ENCODE results near the gene TRAF1. TPM values are rescaled to one million over a fixed set of nuclear protein-coding genes. Genes with fewer than 3 reads are reported as not detected.

TRAF1 gene
- total and polyA plus RNA-seq, 2 of the 13 experiments (the other 11 are each of a cell fraction or from before 2014, with no cell fraction given) = 0.44 to 1.0 TPM

GRCh38 chr9:120885457-120885856 lies 41.1 kb downstream of the TRAF1 start:
- no peaks in the 10 kb centered on the region for H4K20me1 ChIP-seq (ENCODE audit: insufficient read depth, low read length)
- intact Hi-C loops (cut with micrococcal nuclease; ENCODE audit: unreplicated experiment) = no loop called here
- BruUV-seq (replicated peaks) = no TSS peak

More at GRCh38 chr9:120885457-120885856, 41.1 kb downstream of the TRAF1 start:
- no peak overlapping the region for H3K4me2 ChIP-seq (ENCODE audit: low read depth, low read length)
- FAIRE-seq (no peak), ATAC-seq (no peak), DNase-seq (ENCODE audit: low spot score) (no peak)
- POLR2A ChIA-PET = interaction anchor here (0.5 kb wide), 1 partner anchor 10 kb away, joined by 3 read pairs; no protein-coding TSS in a partner anchor
- no peak overlapping the region for H3K4me3 ChIP-seq (replicated peaks in 1 of 3; ENCODE audit: insufficient read depth in 1 of 3, low read depth in 2 of 3, low read length in 3 of 3)
- TF ChIP-seq STAT6 (CRISPR knock-in tag; IDR thresholded peaks at IDR 0.05; ENCODE audit: borderline replicate concordance) (no peak), ISX (CRISPR knock-in tag; conservative IDR thresholded peaks at IDR 0.05) (no peak), SNAPC5 (CRISPR knock-in tag; IDR thresholded peaks at IDR 0.05; ENCODE audit: borderline replicate concordance) (no peak), SMC3 (IDR thresholded peaks at IDR 0.05; ENCODE audit: low read length) (no peak), ZBTB4 (CRISPR knock-in tag; IDR thresholded peaks at IDR 0.05; ENCODE audit: borderline replicate concordance) (no peak), ZNF3 (CRISPR knock-in tag; IDR thresholded peaks at IDR 0.05) (no peak), ZNF747 (CRISPR knock-in tag; IDR thresholded peaks at IDR 0.05; ENCODE audit: borderline replicate concordance) (no peak), ZNF766 (CRISPR knock-in tag; IDR thresholded peaks at IDR 0.05; ENCODE audit: borderline replicate concordance) (no peak), MXD1 (CRISPR knock-in tag; IDR thresholded peaks at IDR 0.05) (no peak), ZNF570 (CRISPR knock-in tag; IDR thresholded peaks at IDR 0.05; ENCODE audit: borderline replicate concordance) (no peak), ZNF7 (CRISPR knock-in tag; IDR thresholded peaks at IDR 0.05) (no peak), ZFY (CRISPR knock-in tag; IDR thresholded peaks at IDR 0.05) (no peak), ZNF335 (CRISPR knock-in tag; IDR thresholded peaks at IDR 0.05) (no peak), ZNF619 (CRISPR knock-in tag; IDR thresholded peaks at IDR 0.05) (no peak), ZNF850 (CRISPR knock-in tag; conservative IDR thresholded peaks at IDR 0.05) (no peak)
- no peak overlapping the region for H3K9ac ChIP-seq (ENCODE audit: insufficient read depth, low read depth, low read length)
- no peak overlapping the region for H3K27ac ChIP-seq (ENCODE audit: extremely low read length, insufficient read depth, low read length)
- CTCF ChIA-PET (ENCODE audit: low intra/inter-chr PET ratio, low total read pairs) = no interaction called here
- H3K9me3 ChIP-seq (ENCODE audit: low read length) = no peaks in the 10 kb centered on the region
- WGBS (ENCODE audit: low lambda C conversion rate) = 55% methylated on average over 3 of the region's 3 CpGs
- no peaks in the 10 kb centered on the region for H3K27me3 ChIP-seq (ENCODE audit: control insufficient read depth in 1 of 2, insufficient read depth in 2 of 2, low read length in 2 of 2)
- H3K4me1 ChIP-seq (ENCODE audit: insufficient read depth, low read length) = peaks cover 24% of the 10 kb centered on the region
- no peak overlapping the region for H2AFZ ChIP-seq (ENCODE audit: low read length)
- no peaks in the 10 kb centered on the region for H3K79me2 ChIP-seq (ENCODE audit: insufficient read depth, low read length)
- in situ Hi-C loops (cut with HindIII; ENCODE audit: extremely low pct_ligation_motif_present, low pct_unique_long_range_greater_than_20kb) = no loop called here
- H3K36me3 ChIP-seq (replicated peaks in 1 of 2; ENCODE audit: control insufficient read depth in 1 of 2, insufficient read depth in 2 of 2, low read length in 2 of 2) = no peaks in the 10 kb centered on the region

Data from HepG2 (cell line).